WERI-Rb-1 (cell line): ENCODE results near the gene COG2.

Source experiments
- DNase-seq: peaks from one replicate; pipeline ENCODE4 v3.0.0-alpha.2; 2020
- H3K27ac ChIP-seq: fragments of 250-450 bp; sonication (Bioruptor Pico); 2 replicates; pipeline ENCODE4 v1.5.1; 2020; ENCODE audit warnings: mild to moderate bottlenecking, moderate library complexity
- H3K27me3 ChIP-seq: fragments of 250-450 bp; sonication (Bioruptor Pico); 2 replicates; pipeline ENCODE4 v1.5.1; 2021; ENCODE audit warnings: mild to moderate bottlenecking, low read depth, moderate library complexity; ENCODE audit not compliant: insufficient read depth, severe bottlenecking
- H3K36me3 ChIP-seq: fragments of 250-450 bp; sonication (Bioruptor Pico); 2 replicates; pipeline ENCODE4 v1.5.1; 2020; ENCODE audit warnings: mild to moderate bottlenecking, moderate library complexity
- H3K4me3 ChIP-seq: 2 replicates; pipeline ENCODE4 v1.5.1; 2011; ENCODE audit warnings: low read depth, mild to moderate bottlenecking, control low read depth, low read length
- H3K9me3 ChIP-seq: fragments of 250-450 bp; sonication (Bioruptor Pico); 2 replicates; pipeline ENCODE4 v1.5.1; 2021; ENCODE audit warnings: mild to moderate bottlenecking, moderate library complexity; ENCODE audit not compliant: severe bottlenecking
- TF ChIP-seq, protein P1 (sequence below): IDR thresholded peaks from 2 replicates; pipeline ENCODE4 v1.5.1; 2011; ENCODE audit warnings: low read depth, mild to moderate bottlenecking, control low read depth, inconsistent platforms, low read length

COG2 gene

DNA sequence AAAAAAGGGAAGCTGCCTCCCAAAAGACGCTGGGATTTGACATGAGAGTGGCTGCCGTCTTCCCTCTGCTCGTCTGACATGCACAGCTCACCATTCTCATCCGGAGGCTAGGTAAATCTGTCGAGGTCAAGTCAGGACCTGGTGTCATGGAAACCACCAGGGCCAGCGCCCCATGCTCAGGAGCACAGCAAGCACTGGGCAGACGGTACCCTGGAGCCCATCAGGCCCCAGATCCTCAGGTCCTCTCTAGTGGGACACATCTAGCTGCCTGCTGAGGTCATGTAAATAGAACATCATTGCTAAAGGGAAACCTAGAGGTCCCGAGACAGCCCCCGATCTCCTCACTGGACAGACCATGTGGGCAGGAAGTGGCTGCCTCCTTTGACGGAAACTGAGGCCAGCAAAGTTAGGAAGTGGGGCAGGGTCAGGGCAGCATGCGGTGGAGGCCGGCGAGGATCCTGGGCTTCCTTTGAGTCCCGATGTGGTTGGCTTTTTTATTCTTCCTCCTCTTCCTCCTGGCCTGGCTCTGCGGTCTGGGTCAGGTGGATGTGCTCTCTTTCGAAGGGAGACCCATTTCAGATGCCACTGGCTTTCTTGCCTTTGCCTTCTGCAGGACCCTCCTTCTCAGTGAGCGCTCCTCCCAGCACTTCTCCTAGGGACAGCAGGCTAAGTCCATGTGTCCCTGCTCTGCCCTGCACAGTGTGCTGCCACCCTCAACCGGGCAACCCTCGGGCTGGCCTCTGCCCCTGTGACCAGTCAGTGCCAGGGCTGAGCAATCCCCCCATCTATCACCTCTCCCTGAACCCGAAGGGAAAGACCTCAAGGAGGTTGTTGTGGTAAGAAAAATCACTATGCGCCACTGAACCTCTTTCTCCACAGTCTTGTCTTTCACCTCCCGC lies 65.7 kb downstream of the COG2 start:
- DNase-seq, result peak; percentile 72
- Histone ChIP-seq H3K9me3 (no peaks in the 10 kb centered on the region), H3K27ac (no peak overlapping the region), H3K27me3 (no peaks in the 10 kb centered on the region), H3K36me3 (no peaks in the 10 kb centered on the region), H3K4me3 (no peak overlapping the region)
- TF ChIP-seq, protein P1, sequence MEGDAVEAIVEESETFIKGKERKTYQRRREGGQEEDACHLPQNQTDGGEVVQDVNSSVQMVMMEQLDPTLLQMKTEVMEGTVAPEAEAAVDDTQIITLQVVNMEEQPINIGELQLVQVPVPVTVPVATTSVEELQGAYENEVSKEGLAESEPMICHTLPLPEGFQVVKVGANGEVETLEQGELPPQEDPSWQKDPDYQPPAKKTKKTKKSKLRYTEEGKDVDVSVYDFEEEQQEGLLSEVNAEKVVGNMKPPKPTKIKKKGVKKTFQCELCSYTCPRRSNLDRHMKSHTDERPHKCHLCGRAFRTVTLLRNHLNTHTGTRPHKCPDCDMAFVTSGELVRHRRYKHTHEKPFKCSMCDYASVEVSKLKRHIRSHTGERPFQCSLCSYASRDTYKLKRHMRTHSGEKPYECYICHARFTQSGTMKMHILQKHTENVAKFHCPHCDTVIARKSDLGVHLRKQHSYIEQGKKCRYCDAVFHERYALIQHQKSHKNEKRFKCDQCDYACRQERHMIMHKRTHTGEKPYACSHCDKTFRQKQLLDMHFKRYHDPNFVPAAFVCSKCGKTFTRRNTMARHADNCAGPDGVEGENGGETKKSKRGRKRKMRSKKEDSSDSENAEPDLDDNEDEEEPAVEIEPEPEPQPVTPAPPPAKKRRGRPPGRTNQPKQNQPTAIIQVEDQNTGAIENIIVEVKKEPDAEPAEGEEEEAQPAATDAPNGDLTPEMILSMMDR, result no peak

DNA sequence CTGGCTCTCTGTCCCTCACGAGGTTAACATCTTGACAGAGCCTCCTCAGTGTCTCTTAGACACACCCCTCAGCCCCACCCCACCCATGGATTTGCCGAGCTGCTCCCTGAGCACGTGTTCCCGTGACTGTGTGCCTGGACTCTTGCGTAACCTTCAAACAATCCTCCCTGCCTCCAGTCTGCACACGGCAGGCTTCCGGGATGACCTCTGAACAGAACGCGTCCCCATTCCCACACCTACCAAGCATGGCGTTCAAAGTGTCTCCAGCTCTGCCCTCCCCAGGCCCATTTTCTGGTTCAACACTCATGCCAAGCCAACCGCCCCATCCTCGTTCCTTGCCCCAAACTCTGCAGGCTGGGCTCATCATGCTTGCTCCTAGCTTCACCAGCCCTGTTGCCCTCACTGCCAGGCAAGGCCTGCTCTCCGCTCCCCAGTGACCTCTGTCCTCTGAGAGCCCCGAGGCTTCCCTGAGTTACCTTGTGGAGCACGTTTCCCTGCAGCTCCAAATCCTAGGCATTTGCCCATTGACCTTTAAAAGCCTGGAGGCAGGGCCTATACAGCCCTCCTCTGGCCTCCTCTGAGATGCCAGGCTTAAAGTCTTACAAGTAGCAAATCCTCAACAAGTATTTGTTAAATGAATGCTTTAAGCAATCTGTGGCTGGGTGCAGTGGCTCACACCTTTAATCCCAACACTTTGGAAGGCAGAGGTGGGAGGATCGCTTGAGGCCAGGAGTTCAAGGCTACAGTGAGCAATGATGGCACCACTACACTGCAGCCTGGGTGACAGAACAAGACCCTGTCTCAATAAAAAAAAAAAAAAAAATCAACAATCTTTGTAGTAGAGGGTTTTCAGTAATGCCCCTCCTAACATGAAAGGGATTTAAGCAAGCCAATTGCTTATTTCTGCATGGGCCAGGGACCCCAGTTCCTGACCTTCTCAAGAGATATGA lies 66.6 kb downstream of the COG2 start:
- no peak for DNase-seq
- TF ChIP-seq, protein P1, result no peak
- H3K27ac ChIP-seq, result no peak overlapping the region
- no peaks in the 10 kb centered on the region for H3K36me3 ChIP-seq
- H3K9me3 ChIP-seq, result no peaks in the 10 kb centered on the region
- H3K4me3 ChIP-seq, result no peak overlapping the region
- no peaks in the 10 kb centered on the region for H3K27me3 ChIP-seq

DNA sequence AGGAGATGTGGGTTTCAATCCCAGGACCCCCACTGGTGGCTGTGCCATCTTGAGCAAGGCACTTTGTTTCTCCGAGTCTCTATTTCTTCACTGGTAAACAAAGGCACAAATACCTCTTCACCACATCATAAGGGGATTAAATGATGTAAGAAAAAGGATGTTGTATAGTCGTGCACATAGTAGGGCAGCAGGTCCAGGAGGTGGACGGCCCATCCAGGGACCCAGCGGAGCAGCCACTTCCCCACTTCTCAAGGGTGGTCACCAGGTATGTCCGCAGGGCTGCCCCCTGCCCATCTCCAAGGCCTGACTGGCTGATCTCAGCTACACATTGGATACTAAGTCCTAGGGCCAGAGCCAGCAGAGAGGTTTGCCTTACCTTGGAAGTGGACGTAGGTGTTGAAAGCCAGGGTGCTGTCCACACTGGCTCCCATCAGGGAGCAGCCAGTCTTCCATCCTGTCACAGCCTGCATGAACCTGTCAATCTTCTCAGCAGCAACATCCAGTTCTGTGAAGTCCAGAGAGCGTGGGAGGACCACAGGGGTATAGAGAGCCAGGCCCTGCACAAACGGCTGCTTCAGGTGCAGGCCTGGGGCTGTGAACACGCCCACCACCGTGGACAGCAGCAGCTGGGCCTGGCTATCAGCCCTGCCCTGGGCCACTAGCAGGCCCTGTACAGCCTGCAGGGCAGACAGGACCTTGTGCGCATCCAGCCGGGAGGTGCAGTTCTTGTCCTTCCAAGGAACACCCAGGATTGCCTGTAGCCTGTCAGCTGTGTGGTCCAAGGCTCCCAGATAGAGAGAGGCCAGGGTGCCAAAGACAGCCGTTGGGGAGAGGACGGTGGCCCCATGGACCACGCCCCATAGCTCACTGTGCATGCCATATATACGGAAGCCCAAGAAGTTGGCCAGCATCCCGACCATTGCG lies 67.6 kb downstream of the COG2 start:
- no peak overlapping the region for H3K4me3 ChIP-seq
- H3K27me3 ChIP-seq, result no peaks in the 10 kb centered on the region
- H3K36me3 ChIP-seq, result no peaks in the 10 kb centered on the region
- no peak overlapping the region for H3K27ac ChIP-seq
- no peaks in the 10 kb centered on the region for H3K9me3 ChIP-seq
- DNase-seq, result no peak
- TF ChIP-seq, protein P1, result no peak

DNA sequence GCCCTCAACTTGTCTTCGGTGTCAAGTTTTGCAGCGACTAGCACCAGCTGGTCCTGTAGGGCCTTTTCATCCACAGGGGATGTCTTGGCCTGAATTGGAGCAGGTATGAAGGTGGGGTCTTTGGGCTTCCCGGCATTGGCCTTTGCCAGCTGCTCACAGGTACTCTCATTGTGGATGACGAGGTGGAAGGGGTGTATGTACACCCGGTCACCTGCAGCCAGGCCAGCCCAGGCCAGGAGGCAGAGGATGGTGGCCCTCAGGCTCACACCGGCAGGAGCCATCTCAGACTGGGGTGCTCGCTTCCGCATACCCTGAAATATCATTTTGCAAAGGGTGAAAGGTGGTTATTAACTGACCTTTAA lies 68.2 kb downstream of the COG2 start:
- Histone ChIP-seq H3K27me3 (no peaks in the 10 kb centered on the region), H3K27ac (no peak overlapping the region), H3K36me3 (no peaks in the 10 kb centered on the region), H3K4me3 (no peak overlapping the region), H3K9me3 (no peaks in the 10 kb centered on the region)
- TF ChIP-seq, protein P1, result no peak
- no peak for DNase-seq

DNA sequence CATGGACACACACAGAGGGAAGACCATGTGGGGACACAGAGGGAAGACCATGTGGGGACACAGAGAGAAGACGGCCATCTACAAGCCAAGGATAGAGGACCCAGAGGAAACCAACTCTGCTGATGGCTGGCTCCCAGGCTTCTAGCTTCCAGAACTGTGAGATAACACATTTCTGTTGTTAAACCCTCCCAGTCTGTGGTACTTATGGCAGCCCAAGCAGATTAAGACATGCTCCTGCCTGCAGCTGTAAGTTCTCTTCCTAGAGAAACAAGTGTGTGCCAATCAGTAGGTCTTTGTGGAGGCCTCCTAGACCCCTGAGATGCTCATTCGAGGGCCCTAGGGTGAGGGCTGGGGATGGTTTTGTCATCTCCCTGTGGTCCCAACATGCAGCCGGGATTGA lies 69.0 kb downstream of the COG2 start:
- H3K27me3 ChIP-seq, result no peaks in the 10 kb centered on the region
- H3K4me3 ChIP-seq, result no peak overlapping the region
- H3K9me3 ChIP-seq, result no peaks in the 10 kb centered on the region
- no peaks in the 10 kb centered on the region for H3K36me3 ChIP-seq
- no peak for DNase-seq
- H3K27ac ChIP-seq, result no peak overlapping the region
- TF ChIP-seq, protein P1, result no peak
